GM12864 (cell line): Measurements from ENCODE around the gene NOTCH2.

Experiments
- DNase-seq: peaks from one replicate; pipeline ENCODE4 v3.0.0-alpha.2; 2011; ENCODE audit warnings: low read depth
- H3K4me3 ChIP-seq: 2 replicates; pipeline ENCODE4 v1.5.1; 2011; ENCODE audit warnings: mild to moderate bottlenecking, low read depth, low read length, control low read depth
- TF ChIP-seq, protein P1 (sequence below): IDR thresholded peaks from 2 replicates; pipeline ENCODE4 v1.5.1; 2011; ENCODE audit warnings: low read depth, mild to moderate bottlenecking, moderate library complexity, low read length, control low read depth, inconsistent platforms; ENCODE audit errors: missing control alignments

NOTCH2 gene

DNA sequence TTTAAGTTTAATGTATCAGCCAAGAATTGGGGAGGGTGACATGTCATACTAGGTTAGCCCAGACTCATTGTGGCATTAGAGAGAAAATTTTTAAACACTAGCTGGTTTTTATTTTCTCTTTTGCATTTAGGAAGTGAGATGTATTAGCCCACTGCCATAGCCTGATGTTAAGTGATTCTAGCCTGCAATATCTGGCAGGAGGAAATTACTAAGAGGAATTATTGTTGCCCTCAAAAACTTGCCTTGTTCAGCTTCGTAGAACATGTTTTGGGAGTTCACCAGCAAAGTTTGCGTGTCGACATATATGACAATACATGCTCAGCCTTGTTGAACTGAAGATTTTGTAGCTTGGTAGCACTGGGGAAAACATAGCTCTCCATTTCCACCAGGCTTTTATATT, 185.6 kb downstream of the NOTCH2 start:
- no peak for DNase-seq
- H3K4me3 ChIP-seq, result no peak overlapping the region
- TF ChIP-seq, protein P1, sequence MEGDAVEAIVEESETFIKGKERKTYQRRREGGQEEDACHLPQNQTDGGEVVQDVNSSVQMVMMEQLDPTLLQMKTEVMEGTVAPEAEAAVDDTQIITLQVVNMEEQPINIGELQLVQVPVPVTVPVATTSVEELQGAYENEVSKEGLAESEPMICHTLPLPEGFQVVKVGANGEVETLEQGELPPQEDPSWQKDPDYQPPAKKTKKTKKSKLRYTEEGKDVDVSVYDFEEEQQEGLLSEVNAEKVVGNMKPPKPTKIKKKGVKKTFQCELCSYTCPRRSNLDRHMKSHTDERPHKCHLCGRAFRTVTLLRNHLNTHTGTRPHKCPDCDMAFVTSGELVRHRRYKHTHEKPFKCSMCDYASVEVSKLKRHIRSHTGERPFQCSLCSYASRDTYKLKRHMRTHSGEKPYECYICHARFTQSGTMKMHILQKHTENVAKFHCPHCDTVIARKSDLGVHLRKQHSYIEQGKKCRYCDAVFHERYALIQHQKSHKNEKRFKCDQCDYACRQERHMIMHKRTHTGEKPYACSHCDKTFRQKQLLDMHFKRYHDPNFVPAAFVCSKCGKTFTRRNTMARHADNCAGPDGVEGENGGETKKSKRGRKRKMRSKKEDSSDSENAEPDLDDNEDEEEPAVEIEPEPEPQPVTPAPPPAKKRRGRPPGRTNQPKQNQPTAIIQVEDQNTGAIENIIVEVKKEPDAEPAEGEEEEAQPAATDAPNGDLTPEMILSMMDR, result no peak

DNA sequence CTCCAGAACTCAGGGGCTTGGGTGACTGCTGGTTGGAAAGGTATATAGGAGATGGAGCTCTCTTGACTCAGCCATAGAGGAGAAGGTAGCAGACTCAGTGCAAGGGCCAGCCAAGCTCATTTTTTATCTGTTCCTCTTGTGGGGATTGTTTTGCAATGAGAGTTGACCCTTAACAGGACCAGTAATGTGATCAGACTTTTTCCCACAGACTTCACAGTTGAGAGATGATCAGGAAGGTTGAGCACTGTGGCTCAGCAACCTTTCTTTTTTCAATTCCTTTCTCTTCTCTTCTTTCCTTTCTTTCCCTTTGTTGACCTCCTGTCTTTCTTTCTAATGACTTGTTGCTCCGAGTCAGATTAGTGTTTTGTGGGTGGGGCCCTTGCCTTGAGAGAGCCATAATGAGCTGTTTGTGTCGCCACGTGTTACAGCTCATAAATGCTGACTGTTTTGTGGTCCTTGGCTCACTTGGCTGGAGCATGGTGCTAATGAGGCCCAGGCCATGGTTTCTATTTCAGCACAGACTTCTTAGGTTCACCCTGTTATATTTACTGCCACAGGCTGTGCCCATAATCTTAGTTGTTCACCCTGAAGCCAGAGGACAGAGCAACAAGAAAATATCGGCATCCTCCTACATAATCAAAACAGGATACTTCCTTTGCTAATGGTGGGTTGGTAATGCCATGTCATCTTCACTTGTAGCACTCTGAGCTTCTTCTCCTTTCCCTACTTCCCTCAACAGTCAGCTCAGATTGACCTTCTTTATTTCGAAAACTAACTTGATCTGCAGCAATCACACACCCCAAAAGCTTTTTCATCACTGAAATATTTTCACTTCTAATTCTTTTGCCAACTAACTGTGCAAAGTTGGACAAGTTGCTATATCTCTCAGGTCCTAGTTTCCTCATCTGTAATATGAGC, 187.1 kb downstream of the NOTCH2 start:
- H3K4me3 ChIP-seq, result no peak overlapping the region
- TF ChIP-seq, protein P1, result no peak

DNA sequence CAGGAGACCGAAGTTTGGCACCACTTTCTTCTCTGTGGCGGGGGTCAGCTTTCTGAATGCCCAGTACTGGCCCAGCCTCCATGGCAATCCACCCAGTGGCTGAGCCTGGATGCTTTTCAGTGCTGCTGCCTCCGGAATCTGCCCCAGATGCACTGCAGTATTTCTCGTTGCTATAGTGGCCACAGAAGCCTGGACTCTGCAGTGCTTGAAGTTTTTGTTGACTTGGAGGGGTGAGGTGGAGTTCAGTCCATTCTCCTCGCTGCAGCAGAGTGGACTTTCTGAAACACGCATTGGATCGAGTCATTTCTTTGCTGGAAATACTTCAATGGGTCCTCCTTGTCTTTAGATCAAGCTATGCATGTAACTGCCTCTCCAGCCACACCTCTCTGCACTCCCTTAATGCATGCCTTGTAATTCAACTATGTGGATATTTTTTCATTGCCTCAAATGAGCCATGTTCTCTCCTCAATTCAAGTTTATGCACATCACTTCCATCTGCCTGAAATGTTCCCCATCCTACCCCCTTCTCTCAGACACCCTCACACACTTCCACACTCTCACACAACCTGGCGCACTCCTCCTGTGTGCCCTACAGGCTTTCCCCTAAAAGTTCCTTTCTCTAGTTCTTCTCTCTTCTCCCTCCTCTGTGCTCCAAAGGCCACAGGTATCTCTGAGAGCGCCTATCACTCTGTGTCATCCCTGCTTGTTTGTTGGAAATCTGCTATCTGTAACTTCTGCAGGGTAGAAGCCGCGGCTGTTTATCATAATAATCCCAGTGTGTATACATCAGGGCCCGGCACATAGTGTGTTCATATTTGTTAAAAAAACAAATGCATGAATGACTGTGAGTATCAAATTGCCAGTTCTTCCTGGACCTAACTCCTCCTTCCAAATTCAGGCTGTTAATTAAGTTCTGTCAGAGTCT, 189.7 kb downstream of the NOTCH2 start:
- DNase-seq, result no peak
- TF ChIP-seq, protein P1, result no peak
- H3K4me3 ChIP-seq, result no peak overlapping the region

More for the DNA sequence above, 187.1 kb downstream of the NOTCH2 start:
- no peak for DNase-seq

DNA sequence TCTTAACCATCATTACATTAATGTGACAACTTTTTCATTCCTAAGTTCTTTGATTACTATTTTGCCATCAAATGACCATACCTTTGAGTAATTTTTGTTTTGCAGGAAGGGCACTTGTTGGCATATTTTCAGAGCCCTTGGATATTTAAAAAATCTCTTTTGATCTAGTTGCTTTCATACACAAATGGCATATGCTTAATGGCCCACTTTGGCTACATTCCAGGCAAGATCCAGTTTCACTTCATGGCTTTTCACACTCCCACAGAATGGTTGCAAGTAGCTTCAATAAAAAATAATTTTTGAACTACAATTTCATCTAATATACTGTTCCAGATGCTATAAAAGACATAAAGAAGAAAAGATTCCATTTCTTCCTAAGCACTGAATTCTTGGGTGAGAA, 191.3 kb downstream of the NOTCH2 start:
- no peak overlapping the region for H3K4me3 ChIP-seq
- TF ChIP-seq, protein P1, result no peak
- DNase-seq, result no peak

DNA sequence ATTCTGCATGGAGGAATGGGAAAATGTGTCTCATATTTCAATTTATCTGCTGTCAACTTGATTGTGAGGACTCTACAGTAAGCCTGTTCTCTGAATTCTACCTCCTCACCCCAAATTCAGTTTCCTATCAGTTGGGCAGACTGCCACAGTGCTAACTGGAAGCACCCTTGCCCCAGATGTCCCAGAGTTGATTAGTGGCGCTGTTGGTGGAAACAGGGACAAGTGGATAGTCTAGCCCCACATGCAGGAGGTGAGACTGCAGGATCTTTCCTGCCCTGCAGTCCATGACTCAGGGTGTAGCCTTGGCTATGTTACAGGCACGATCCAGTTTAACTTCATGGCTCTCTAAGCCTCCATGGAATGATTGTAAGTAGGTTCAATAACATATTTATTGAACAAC, 195.3 kb downstream of the NOTCH2 start:
- TF ChIP-seq, protein P1, result no peak
- DNase-seq, result no peak
- H3K4me3 ChIP-seq, result no peak overlapping the region

DNA sequence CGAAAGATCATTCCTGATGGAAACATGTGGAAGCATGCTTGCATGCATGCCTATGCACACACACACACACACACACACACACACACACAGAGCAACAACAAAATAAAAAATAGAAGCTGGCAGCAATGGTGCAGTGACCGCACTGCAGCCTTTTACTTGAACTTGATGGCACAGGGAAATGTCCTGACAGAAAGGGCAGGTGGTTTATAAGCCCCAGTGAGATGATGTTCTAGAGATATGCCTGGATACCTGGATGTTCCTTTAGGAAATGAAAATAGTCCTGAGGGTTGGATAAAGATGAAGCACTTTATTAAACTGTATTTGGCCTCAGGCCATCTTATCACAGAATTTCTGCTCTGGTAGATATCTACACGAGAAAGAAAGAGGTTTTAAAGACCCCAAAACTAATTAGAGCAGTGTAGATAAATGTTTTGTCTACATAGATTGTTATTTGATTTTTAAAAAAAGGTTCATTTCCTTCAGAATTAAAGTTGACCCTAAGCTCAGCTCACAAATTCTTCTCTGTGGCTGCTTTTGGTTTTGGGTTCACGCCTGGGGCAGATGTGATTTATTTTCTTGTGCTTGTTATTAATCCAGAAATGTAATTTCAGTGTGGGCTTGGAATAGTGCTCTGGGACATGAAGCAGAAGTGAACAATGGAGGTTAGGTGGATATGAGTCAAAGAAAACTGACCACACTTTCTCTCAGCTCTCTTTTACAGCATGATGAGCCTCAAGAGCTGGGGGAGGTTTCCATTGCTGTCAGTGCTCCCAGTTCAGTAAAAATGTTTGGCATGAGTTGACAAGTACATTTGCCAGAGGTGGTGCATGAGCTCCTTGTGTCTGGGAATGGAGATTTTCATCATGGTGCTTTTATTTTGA, 196.1 kb downstream of the NOTCH2 start:
- DNase-seq, result no peak
- no peak overlapping the region for H3K4me3 ChIP-seq
- TF ChIP-seq, protein P1, result no peak
